ENCODE results near the gene MAN1C1.

GRCh38 chr1:25773441-25774125, 157.0 kb downstream of the MAN1C1 start:
- TF ChIP-seq, protein P1, sequence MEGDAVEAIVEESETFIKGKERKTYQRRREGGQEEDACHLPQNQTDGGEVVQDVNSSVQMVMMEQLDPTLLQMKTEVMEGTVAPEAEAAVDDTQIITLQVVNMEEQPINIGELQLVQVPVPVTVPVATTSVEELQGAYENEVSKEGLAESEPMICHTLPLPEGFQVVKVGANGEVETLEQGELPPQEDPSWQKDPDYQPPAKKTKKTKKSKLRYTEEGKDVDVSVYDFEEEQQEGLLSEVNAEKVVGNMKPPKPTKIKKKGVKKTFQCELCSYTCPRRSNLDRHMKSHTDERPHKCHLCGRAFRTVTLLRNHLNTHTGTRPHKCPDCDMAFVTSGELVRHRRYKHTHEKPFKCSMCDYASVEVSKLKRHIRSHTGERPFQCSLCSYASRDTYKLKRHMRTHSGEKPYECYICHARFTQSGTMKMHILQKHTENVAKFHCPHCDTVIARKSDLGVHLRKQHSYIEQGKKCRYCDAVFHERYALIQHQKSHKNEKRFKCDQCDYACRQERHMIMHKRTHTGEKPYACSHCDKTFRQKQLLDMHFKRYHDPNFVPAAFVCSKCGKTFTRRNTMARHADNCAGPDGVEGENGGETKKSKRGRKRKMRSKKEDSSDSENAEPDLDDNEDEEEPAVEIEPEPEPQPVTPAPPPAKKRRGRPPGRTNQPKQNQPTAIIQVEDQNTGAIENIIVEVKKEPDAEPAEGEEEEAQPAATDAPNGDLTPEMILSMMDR (IDR thresholded peaks at IDR 0.05; ENCODE audit: borderline replicate concordance, extremely low read depth, low read length, poor library complexity, severe bottlenecking) = no peak
- no peak for TF ChIP-seq EZH2 (IDR thresholded peaks at IDR 0.05; ENCODE audit: borderline replicate concordance, low read depth, low read length, severe bottlenecking)
